Colon (tissue), 2 donors: ENCODE data around the gene MTHFSD.

ENCODE experiments used
- FAIRE-seq: peaks from 2 replicates; lab custom pipeline; 2012; peaks lifted over from hg19 to GRCh38; lab: Jason Lieb, UNC
- donor health status: control.
- donor health status: control.

Gene MTHFSD

GRCh38 chr16:86514481-86515376 is 40.3 kb downstream of the MTHFSD start:
- FAIRE-seq, result no peak

DNA sequence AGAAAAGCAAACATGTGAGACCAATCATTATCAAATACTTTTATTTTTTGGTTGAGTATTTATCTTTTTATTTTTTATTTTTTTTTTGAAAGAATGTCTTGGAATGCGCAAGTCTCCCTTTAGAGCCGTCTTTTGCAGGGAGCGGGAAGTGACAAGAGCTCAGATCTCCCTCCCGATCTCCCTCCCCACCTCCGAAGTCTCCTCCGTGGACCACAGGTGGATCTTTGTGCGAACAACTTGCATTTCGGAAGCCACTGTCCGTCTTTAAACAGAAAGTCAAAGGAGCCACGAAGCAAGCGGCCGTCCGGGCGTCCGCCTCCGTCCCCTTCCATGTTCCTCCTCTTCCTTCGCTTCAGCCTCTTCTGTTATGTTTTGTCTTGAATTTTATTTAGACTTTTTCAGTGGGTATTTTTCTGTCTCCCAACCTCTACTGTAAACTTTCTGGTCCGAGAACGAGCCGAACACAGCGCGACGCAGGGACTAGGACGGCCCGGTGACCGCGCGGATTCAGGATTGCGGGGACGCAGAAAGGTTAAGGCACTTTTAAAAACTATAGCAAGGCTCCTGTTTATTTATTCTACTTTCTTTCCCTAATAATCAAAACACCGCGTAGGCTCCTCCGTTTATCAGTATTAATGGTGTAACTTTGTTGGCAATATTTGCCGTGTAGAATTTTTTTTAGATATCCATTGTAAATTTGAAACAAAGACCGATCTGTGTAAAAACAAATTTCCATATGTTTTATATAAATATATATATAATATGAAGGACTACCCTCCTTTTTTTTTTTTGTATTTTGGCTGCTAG is 41.4 kb downstream of the MTHFSD start:
- FAIRE-seq, result no peak

DNA sequence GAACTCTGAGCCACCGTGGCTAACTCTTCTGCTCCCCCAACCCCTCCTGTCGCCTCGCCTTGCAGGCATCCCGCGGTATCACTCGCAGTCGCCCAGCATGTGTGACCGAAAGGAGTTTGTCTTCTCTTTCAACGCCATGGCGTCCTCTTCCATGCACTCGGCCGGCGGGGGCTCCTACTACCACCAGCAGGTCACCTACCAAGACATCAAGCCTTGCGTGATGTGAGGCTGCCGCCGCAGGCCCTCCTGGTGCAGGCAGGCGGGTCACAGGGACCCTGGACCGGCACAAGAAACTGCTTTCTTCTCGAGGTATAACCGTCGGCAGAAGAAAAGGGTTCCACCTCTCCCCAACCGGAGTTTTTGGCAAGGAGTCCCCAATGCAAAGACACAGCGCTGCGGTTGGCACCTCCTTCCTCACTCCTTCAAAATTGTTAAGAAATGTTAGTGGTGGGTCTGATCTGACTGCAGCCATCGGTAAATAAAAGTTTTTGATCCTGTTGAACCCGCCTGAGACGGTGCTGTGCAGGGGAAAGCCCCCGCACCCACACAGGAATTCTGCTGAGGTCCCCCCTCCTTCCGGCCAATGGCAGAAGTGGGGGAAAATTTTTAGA is 42.1 kb downstream of the MTHFSD start:
- no peak for FAIRE-seq

DNA sequence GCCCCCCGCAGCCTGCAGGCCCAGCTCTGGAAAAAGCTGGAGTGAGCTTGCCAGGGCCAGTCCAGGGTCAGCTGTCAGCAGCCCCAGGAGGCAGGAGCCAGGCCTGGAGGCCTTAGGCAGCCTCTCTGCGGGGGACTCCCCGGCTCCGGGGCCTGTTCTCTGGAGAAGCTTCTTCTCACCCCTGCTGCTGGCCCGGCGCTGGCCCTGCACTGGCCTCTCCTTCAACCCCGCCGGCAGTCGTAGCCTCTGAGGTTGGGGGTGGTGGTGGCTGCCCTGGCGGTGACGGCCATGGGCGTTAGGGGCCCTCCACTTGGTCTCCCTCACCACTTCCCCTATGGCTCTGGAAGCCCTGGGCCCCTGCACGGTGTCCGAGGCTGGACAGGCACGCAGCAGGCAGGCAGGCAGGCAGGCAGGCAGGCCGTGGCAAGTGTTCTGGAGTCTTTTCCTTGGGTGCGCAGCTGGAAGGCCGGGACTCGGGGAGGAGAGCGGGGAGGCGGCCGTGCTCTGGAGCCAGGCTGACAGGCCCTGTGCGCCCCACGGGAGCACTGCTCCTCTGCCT is 42.7 kb downstream of the MTHFSD start:
- no peak for FAIRE-seq

GRCh38 chr16:86511317-86512161 is 43.5 kb downstream of the MTHFSD start:
- FAIRE-seq, result no peak

- FAIRE-seq, result no peak
Observed at GRCh38 chr16:86510465-86511261, 44.4 kb downstream of the MTHFSD start, which contains the start of gene FOXF1. TSS of gene FOXF1 (plus strand) at chr16:86510527. CDS start at chr16:86510570, 43 bp downstream.

DNA sequence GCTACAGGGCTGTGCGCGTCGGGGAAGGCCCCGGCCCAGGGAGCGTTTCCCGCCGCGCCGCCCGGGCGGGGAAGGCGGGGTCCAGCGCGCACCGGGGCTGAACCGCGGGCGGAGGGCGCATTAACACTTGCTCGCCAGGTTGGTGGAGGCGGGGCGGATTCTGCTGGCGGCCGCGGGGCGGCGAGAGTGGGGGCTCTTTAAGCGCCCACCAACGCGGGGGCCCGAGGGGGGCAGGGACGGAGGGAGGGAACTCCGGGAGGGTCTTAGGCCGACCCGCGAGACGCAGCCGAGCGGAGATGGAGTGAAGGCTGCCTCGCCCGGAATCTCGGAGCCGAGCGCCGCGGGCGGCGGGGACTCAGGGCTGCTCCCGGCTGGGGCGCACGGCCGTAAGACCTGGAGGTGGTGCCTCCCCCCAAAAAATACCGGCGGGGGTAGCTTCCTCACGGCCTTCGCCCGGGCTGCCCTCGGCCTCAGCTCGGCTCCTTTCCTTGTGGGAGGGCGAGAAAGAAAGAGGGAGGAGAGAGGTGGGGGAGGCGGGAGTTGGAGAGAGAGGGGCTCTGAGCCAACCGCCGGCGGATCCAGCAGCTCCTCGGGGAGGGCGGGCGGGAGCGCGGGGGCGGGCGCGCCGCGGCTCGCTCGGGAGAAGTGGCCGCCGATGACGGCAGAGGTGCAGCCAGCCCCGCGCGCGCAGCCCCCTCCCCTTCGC is 45.1 kb downstream of the MTHFSD start:
- no peak for FAIRE-seq

DNA sequence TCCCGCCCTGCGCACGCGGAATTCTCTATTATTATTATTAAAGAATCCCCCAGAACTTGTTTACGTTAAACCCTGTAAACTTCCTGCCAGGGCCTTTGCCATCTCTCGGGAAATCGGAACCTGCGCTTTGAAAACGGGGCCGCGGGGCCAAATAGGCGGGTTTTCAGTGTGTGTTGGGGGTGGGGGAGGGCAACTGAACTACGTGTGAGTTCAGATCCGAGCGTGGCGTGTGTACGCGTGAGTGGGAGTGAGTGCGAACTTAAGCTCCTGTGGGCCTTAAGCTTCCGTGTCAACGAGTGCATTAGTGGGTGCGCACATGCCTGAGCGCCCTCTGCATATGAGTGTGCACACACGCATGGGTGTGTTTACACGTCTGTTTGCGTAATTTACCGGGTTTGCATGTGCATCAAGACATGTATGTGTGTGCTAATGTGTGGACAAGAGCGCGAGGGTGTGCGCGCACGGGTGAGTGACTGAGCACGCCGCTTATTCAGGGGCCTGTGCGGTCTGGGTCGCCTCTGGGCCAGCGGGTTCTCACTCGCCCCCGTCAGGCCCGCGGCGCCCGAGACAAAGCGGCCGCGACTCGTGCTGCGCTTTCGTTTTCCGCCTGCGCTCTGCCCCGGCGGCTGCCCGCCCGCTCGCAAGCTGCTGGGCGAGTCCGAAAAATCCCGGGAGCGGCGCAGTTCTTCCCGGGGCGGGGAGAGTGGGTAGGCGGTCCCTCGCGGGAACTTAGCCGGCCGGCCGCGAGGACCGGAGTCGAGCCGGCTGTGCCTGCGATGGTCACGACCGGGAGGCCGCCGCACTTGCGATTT is 45.9 kb downstream of the MTHFSD start:
- no peak for FAIRE-seq

GRCh38 chr16:86508028-86508946 is 46.7 kb downstream of the MTHFSD start:
- no peak for FAIRE-seq

- no peak for FAIRE-seq
Observed at GRCh38 chr16:86507173-86508027, 47.6 kb downstream of the MTHFSD start.

DNA sequence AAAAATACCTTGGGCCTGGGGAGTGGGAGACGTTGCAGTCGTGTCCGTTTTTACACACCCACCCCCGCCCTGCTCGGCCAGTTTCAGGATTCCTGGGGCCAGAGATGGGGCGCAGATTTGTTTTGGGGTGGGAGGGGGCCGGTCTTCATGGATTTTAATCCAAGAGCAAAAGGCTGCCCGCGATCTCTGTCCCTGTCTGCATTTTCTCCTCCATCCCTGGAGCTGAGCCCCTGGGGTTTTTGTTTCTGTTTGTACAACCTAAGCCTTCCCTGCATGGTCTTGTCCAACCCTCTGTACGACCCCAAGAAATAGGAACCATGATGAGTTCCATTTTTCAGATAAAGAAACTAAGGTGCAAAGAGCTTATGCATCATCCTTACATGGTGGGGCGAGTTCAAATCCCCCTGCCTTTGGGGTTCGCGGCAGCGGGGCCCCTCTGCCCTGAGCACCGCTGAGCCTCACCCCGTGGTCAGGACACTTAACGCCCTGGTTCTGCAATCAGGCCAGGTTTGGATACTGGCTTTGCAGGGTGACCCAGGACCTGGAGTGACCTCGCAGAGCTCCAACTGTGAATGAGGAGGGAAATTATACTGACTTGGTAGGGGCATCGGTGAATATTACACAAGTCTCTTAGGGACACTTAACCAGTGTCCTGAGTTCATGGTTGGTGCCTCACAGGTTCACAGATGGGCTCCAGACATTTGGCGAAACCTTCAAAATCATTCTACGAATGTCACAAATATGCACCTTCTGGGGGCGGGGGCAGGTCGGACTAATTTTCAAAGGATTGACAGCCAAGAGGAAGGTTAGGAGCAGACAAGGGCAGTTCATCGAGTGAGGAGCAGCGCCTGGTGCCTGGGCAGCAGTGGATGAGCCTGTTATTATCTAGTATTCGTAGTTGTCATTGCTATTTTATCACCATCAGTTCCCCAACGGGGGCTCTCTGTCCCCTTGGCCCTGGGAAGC is 48.9 kb downstream of the MTHFSD start:
- FAIRE-seq, result no peak

DNA sequence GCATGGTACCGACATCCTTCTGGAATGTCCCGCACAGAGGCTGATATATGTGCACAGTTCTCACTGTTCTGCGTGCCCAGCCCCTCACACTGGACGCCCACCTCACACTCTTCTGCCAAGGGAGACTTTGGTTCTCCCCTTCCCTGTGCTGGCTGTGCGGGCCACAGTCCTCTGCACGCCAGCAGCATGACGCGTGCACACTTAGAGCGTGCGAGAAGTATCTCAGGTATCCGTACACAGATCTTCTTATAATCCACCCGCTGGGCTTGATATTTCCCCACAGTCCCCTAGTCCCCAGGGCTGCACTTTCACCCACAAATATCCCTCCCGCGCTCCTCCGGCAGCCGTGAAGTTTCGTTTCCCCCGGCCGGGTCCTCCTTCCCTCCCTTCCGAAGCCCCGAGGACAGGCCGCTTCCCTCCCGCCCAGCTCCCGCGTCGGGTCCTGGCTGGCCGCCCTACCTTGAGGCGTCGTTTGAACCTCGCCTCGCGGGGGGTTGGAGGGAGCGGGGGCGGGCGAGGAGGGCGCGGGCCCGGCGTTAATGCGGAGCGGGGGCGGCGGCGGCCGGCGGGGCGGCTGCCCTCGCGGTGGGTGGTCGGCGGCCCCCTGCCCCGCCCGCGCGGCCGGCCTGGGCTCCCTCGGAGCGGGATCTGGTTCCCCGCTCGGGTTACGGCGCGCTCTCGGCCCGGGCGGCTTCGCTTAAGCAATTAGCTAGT is 49.7 kb downstream of the MTHFSD start:
- FAIRE-seq, result no peak

- FAIRE-seq, result no peak
Observed at GRCh38 chr16:86504315-86505184, 50.5 kb downstream of the MTHFSD start.

DNA sequence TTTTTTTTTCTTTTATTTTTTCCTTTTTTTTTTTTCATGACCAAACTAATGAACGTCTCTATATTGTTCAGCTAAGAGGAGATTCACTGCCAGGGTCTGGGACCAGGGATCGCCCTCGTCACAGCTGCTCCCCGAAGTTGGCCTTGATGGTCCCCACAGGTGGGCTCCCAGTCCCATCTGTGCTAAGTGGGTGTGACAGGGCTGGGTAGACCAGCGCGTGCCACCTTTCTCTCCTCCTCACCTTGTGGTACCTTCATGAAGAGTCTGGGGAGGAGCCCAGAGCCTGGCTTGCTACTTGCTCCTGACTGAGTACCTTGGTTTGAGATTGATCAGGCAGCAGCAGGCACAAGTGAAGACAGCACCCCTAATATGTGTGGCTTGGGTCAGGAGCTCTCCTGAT is 51.2 kb downstream of the MTHFSD start:
- no peak for FAIRE-seq
